ENCODE measurements around the gene LRGUK.

DNA sequence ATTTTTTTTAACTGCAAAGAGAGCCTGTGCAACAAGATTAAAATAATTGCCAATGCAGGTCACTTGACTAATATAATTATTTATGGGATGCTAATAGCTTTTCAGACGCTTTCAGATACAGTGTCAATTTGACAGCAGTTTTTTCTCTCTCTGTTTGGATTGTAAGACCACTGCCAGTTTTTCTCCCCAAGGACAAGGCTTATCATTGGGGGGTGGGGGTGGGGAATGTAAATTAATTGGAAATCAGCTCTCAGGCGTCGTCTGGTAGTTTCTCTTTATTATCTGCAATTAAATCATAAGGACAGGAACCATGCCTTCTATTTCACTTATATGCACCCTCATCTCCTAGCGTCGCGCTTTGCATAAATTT is 559 bp upstream of the LRGUK start:
- no peak for TF ChIP-seq SETDB1 (IDR thresholded peaks at IDR 0.05; ENCODE audit: insufficient read length, low read length)
- TF ChIP-seq, protein P1, sequence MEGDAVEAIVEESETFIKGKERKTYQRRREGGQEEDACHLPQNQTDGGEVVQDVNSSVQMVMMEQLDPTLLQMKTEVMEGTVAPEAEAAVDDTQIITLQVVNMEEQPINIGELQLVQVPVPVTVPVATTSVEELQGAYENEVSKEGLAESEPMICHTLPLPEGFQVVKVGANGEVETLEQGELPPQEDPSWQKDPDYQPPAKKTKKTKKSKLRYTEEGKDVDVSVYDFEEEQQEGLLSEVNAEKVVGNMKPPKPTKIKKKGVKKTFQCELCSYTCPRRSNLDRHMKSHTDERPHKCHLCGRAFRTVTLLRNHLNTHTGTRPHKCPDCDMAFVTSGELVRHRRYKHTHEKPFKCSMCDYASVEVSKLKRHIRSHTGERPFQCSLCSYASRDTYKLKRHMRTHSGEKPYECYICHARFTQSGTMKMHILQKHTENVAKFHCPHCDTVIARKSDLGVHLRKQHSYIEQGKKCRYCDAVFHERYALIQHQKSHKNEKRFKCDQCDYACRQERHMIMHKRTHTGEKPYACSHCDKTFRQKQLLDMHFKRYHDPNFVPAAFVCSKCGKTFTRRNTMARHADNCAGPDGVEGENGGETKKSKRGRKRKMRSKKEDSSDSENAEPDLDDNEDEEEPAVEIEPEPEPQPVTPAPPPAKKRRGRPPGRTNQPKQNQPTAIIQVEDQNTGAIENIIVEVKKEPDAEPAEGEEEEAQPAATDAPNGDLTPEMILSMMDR (tag by site-specific recombination; IDR thresholded peaks at IDR 0.05), result no peak
- no peak for TF ChIP-seq ZNF670 (tag by site-specific recombination; IDR thresholded peaks at IDR 0.05; ENCODE audit: low read depth)
- no peak for TF ChIP-seq ZBTB7A (tag by site-specific recombination; IDR thresholded peaks at IDR 0.05; ENCODE audit: low read depth)
- no peak for TF ChIP-seq ZNF521 (tag by site-specific recombination; IDR thresholded peaks at IDR 0.05)
- TF ChIP-seq ZNF416 (tag by site-specific recombination; IDR thresholded peaks at IDR 0.05), result no peak
- TF ChIP-seq ZNF214 (tag by site-specific recombination; IDR thresholded peaks at IDR 0.05; ENCODE audit: borderline replicate concordance), result no peak

Measured in HEK293 (cell line).